VCaP (cell line): ENCODE data around the gene SRBD1.

Experiments
- H3K27ac ChIP-seq: fragments of 450-650 bp; 2 replicates; pipeline ENCODE4 v1.5.1; 2017
- CTCF ChIP-seq: fragments of 450-650 bp; conservative IDR thresholded peaks from 2 replicates; pipeline ENCODE4 v1.5.1; 2017; ENCODE audit warnings: mild to moderate bottlenecking, moderate library complexity

Gene SRBD1

GRCh38 chr2:45591073-45591472 is 20.0 kb downstream of the SRBD1 start:
- no peak overlapping the region for H3K27ac ChIP-seq
- TF ChIP-seq CTCF = no peak

DNA sequence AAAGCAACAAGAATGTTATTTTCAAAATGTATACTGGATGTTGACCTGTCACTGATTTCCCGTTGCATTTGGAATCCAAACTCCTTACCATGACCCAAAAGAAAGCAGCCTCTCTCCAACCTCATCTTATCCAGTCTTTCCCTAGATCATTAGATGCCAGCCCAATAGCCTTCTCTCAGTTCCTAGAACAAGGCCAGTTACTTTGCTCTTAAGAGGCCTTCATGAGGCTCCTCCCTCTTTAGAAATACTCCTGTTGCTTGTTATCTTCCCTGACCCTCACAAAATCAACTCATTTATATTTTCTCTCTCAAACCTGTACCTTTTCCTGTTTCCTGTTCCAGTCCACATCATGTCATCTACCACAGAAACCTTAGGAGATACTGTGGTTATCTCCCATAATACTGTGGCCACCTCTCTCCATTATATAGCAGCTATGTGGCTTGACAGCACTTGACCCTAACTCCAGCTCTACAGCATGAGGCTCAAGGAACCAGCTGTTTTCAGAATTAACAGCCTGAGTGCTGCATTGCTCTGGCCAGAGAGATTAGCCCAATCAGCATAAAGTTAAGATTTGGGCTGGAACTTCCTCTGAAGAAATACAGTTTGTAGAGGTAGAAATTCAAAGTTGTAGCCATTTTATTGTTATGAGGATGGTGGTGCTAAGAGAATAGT is 22.8 kb downstream of the SRBD1 start:
- no peak overlapping the region for H3K27ac ChIP-seq
- TF ChIP-seq CTCF = no peak

GRCh38 chr2:45586600-45586999 is 24.5 kb downstream of the SRBD1 start:
- no peak for TF ChIP-seq CTCF
- H3K27ac ChIP-seq = no peak overlapping the region

DNA sequence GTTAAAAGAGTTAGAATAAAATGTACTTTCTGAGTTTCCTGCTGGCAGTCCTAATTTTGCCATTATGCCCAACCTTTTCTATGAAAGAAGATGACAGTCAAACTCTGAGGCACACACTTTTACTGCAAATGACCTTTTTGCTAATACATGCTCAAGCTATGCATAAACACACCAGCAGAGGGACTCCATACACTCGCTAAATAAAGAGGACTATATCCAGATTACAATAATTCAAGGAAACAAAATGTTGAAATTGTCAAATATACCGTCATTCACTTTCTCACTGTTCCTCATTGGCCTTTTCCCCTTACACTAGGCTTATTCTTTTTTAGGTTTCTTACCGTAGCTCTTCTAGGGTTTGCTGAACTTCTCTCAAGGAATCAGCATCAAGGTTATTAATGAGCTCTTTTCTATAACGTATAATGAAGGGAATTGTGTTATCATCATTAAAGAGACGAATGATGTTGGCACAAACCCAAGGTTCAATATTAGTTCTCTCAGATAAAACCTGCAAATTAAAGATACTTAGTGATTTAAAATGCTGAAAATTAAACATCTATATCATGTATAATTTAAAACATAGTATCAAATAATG is 25.7 kb downstream of the SRBD1 start:
- peak; percentile 84 for TF ChIP-seq CTCF
- no peak overlapping the region for H3K27ac ChIP-seq

GRCh38 chr2:45583977-45584376 is 27.1 kb downstream of the SRBD1 start:
- no peak overlapping the region for H3K27ac ChIP-seq
- TF ChIP-seq CTCF = no peak

- no peak for TF ChIP-seq CTCF
- no peak overlapping the region for H3K27ac ChIP-seq
These were observed 28.5 kb downstream of the SRBD1 start for GRCh38 chr2:45582522-45582921.

DNA sequence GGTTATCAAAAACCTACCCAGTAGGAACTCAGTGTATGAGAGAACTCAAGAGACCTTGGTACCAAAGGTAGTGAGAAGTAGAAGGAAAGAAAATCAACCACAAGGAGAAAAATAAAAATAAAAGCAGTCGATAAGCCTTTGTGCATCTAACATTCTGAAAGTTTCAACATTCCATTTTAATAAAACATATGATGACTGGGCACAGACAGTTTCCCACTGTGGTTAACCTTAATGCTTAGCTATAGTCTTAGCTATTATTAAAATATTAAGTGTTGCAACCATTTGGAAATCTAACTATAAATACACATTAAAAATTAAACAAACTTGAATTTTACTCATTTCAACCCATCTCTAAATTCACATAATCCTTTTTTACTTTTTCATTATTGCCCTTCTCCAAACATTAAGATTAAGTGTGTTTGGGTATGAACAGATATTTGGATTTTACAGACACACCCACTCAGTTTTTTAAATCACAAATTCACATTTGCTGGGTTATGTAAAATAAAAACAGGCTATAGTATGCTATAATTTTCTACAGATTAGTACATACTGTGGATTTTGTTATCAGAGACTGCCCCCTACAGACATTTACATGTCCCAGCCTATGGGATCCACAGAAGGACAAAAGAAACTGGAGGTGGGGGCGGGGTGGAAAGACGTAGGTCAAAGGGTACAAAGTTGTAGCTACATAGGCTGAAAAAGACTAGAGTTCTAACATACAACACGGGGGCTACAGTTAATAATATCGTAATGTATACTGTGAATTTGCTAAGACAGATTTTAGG is 32.8 kb downstream of the SRBD1 start:
- peak; percentile 61 for TF ChIP-seq CTCF
- no peak overlapping the region for H3K27ac ChIP-seq
